Measurements from ENCODE around the gene KSR1. TPM values are rescaled to one million over a fixed set of nuclear protein-coding genes. Genes with fewer than 3 reads are reported as not detected.
A peak's percentile ranks its signal among the peaks of the same experiment; 100 is the strongest.
"Not testable (repeated sequence)": the region's sequence is repeated elsewhere in the genome, so short reads cannot be mapped to it uniquely, and the experiment has no call there.

Gene KSR1
- total RNA-seq, 1 donor, result 15.5 TPM

- TF ChIP-seq, protein P1, sequence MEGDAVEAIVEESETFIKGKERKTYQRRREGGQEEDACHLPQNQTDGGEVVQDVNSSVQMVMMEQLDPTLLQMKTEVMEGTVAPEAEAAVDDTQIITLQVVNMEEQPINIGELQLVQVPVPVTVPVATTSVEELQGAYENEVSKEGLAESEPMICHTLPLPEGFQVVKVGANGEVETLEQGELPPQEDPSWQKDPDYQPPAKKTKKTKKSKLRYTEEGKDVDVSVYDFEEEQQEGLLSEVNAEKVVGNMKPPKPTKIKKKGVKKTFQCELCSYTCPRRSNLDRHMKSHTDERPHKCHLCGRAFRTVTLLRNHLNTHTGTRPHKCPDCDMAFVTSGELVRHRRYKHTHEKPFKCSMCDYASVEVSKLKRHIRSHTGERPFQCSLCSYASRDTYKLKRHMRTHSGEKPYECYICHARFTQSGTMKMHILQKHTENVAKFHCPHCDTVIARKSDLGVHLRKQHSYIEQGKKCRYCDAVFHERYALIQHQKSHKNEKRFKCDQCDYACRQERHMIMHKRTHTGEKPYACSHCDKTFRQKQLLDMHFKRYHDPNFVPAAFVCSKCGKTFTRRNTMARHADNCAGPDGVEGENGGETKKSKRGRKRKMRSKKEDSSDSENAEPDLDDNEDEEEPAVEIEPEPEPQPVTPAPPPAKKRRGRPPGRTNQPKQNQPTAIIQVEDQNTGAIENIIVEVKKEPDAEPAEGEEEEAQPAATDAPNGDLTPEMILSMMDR (IDR thresholded peaks at IDR 0.05; ENCODE audit: insufficient read depth, low read depth, low read length), result no peak
- DNase-seq (ENCODE audit: low read depth), result no peak
- no peak overlapping the region for H3K4me3 ChIP-seq (ENCODE audit: low read depth, low read length)
Observed at GRCh38 chr17:27624539-27624938, 168.3 kb downstream of the KSR1 start.

GRCh38 chr17:27625856-27626255 lies 169.6 kb downstream of the KSR1 start:
- no peak overlapping the region for H3K4me3 ChIP-seq (ENCODE audit: low read depth, low read length)
- TF ChIP-seq, protein P1 (IDR thresholded peaks at IDR 0.05; ENCODE audit: insufficient read depth, low read depth, low read length), result no peak
- DNase-seq (ENCODE audit: low read depth), result no peak

DNA sequence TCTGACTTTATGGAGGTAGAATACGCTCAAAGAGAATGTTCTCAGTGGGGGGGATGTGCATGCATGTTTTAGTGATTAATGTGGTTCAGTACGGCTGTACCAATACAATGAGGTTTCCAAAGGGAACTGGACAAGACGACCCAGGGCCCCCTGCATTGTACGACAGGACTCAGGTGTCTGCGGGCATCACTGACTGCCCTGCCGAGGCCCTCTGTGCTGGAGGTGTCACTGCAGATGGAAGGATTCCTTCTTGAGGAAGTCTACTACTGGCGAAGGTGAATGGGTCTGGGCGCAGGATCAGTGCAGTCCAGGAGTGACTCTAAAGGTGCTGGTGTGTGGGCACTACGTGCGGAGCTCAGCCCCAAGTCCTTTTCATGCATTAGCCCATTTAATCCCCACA lies 171.3 kb downstream of the KSR1 start:
- no peak for DNase-seq (ENCODE audit: low read depth)
- TF ChIP-seq, protein P1 (IDR thresholded peaks at IDR 0.05; ENCODE audit: insufficient read depth, low read depth, low read length), result no peak
- H3K4me3 ChIP-seq (ENCODE audit: low read depth, low read length), result no peak overlapping the region

GRCh38 chr17:27628376-27628775 lies 172.1 kb downstream of the KSR1 start:
- TF ChIP-seq, protein P1 (IDR thresholded peaks at IDR 0.05; ENCODE audit: insufficient read depth, low read depth, low read length), result no peak
- DNase-seq (ENCODE audit: low read depth), result no peak
- H3K4me3 ChIP-seq (ENCODE audit: low read depth, low read length), result no peak overlapping the region

- DNase-seq (ENCODE audit: low read depth), result peak; percentile 62
- not testable (repeated sequence) for H3K4me3 ChIP-seq (ENCODE audit: low read depth, low read length)
Observed at GRCh38 chr17:27629260-27629659, 173.0 kb downstream of the KSR1 start.

- TF ChIP-seq, protein P1 (IDR thresholded peaks at IDR 0.05; ENCODE audit: insufficient read depth, low read depth, low read length), result no peak
- no peak within 1 kb of the TSS for H3K4me3 ChIP-seq (ENCODE audit: low read depth, low read length)
- peak; percentile 18 for DNase-seq (ENCODE audit: low read depth)
Observed at GRCh38 chr17:27630607-27631410, 174.6 kb downstream of the KSR1 start, which contains the start of gene LGALS9. LGALS9 (plus strand) TSS chr17:27631188; CDS start chr17:27631266, 78 bp downstream.

DNA sequence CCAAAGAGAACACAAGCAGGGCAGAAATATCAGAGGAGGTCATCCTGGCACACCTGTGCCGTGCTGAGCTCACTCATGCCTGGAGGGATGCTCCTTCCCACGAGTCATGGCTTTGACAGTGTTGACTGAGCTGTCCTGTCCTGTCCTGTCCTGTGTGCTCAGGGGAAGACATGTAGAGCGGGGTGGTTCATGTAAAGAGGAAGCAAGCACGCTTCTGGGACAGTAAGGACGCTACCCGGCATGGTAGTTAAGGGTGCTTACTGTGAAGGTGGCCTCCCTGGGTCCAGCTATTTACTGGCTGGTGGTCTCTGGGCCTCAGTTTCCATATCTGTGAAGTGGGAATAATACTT lies 175.1 kb downstream of the KSR1 start:
- no peak for DNase-seq (ENCODE audit: low read depth)
- TF ChIP-seq, protein P1 (IDR thresholded peaks at IDR 0.05; ENCODE audit: insufficient read depth, low read depth, low read length), result no peak
- no peak overlapping the region for H3K4me3 ChIP-seq (ENCODE audit: low read depth, low read length)

All from fibroblast of villous mesenchyme (primary cell).